PFSK-1 (cell line): ENCODE data around the gene RNPEPL1.

ENCODE experiments used
- FOXP2 ChIP-seq: optimal IDR thresholded peaks from 2 replicates; pipeline ENCODE3; 2011; ENCODE audit warnings: borderline replicate concordance, control low read depth, inconsistent platforms; ENCODE audit not compliant: insufficient read depth; ENCODE audit errors: extremely low read length, extremely low read depth
- POLR2AphosphoS5 ChIP-seq: IDR thresholded peaks from 2 replicates; pipeline ENCODE4 v1.6.1; 2012; ENCODE audit warnings: low read depth, mild to moderate bottlenecking, control low read depth, low read length, moderate library complexity
- SIN3A ChIP-seq: IDR thresholded peaks from 2 replicates; pipeline ENCODE4 v1.6.1; 2012; ENCODE audit warnings: mild to moderate bottlenecking, low read length, moderate library complexity, borderline replicate concordance; ENCODE audit not compliant: insufficient read depth
- TAF1 ChIP-seq: IDR thresholded peaks from 2 replicates; pipeline ENCODE4 v1.6.1; 2012; ENCODE audit warnings: low read length, control low read depth, borderline replicate concordance; ENCODE audit not compliant: insufficient read depth
- TF ChIP-seq, protein P1 (sequence below), 2 experiments: IDR thresholded peaks; 2 replicates each; pipeline versions ENCODE4 v1.6.1 to v1.8.0; 2011 to 2012; ENCODE audit warnings: low read depth in 2 of 2, low read length in 2 of 2, control low read depth in 1 of 2, inconsistent platforms in 1 of 2, mild to moderate bottlenecking in 1 of 2, moderate library complexity in 1 of 2; ENCODE audit not compliant: insufficient read depth in 1 of 2

Gene RNPEPL1

GRCh38 chr2:240600451-240600961, 32.2 kb downstream of the RNPEPL1 start:
- TF ChIP-seq POLR2AphosphoS5 = no peak

DNA sequence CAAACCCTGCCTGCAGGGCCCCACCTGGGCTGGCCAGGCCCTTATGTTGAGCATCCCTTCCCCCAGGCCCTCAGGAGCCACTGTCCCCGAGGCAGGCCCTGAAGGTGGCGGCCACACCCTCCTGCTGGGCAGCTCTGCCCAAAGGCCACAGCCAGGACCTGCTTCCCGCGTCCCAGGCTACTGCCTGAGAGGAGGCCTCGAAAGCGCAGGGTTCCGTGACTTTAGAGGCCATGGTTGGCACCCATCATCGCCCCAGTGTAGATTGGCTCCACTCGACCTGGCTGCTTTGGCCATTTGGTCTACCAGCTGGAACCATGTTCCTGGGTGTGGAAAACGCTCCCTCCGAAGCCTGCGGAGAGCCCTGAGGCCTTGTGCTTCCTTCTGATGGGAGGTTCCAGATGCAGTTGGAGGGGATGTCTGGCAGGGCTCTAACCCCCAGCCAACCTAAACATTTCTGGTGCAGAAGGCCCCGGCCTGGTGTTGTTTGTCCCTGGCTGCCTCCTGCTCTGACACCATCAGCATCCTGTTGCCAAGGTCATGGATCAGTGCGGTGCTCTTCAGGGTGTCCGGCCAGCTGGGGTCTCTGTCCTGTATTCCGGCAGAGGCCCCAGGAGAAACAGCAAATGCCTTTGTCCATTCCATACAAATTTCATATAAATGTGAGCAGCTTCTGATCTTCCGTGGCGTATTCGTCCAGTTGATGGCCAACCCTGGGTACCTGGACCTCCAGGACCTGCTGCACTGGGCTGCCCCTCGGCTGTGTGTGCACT, 33.0 kb downstream of the RNPEPL1 start:
- TF ChIP-seq, protein P1, sequence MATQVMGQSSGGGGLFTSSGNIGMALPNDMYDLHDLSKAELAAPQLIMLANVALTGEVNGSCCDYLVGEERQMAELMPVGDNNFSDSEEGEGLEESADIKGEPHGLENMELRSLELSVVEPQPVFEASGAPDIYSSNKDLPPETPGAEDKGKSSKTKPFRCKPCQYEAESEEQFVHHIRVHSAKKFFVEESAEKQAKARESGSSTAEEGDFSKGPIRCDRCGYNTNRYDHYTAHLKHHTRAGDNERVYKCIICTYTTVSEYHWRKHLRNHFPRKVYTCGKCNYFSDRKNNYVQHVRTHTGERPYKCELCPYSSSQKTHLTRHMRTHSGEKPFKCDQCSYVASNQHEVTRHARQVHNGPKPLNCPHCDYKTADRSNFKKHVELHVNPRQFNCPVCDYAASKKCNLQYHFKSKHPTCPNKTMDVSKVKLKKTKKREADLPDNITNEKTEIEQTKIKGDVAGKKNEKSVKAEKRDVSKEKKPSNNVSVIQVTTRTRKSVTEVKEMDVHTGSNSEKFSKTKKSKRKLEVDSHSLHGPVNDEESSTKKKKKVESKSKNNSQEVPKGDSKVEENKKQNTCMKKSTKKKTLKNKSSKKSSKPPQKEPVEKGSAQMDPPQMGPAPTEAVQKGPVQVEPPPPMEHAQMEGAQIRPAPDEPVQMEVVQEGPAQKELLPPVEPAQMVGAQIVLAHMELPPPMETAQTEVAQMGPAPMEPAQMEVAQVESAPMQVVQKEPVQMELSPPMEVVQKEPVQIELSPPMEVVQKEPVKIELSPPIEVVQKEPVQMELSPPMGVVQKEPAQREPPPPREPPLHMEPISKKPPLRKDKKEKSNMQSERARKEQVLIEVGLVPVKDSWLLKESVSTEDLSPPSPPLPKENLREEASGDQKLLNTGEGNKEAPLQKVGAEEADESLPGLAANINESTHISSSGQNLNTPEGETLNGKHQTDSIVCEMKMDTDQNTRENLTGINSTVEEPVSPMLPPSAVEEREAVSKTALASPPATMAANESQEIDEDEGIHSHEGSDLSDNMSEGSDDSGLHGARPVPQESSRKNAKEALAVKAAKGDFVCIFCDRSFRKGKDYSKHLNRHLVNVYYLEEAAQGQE (IDR thresholded peaks at IDR 0.05; ENCODE audit: insufficient read depth in 1 of 2, low read depth in 2 of 2, low read length in 2 of 2) = no peak
- no peak for TF ChIP-seq FOXP2

GRCh38 chr2:240601831-240602160, 33.5 kb downstream of the RNPEPL1 start:
- TF ChIP-seq FOXP2 (no peak), SIN3A (no peak), TAF1 (no peak), POLR2AphosphoS5 (no peak)
- TF ChIP-seq, protein P1 (IDR thresholded peaks at IDR 0.05; ENCODE audit: insufficient read depth in 1 of 2, low read depth in 2 of 2, low read length in 2 of 2) = no peak

DNA sequence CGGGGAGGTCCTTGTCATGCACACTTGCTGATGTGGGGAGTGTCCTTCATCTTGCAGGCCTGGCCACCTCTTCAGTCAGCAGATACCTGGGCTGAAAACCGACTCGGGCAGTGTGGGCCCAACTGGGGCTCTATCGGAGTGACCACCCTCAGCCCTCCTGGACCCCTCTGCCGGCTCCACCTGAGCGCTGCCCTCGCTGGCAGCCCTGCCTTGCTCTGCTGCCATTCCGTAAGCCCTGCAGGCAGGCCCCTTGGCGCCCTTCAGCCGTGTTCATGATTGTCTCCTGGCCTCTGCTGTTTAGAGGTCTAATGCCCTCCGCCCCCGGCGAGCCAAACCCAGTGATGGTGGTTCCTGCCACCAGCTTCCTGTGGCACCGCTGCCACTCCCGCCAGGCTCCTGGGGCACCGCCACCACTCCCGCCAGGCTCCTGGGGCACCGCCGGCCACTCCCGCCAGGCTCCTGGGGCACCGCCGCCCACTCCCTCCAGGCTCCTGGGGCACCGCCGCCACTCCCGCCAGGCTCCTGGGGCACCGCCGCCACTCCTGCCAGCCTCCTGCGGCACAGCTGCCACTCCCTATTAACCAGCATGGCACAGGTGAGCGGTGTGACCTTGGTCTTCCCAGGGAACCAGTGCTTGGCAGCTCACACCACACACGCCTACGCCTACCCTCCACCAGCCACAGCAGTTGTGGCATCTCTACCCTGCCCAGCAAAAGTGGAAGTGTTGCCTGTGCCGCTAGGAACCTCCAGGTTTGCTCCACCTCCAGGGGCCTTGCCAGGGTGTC, 34.2 kb downstream of the RNPEPL1 start:
- no peak for TF ChIP-seq POLR2AphosphoS5
- no peak for TF ChIP-seq SIN3A
- no peak for TF ChIP-seq TAF1
- no peak for TF ChIP-seq FOXP2
- TF ChIP-seq, protein P1 (IDR thresholded peaks at IDR 0.05; ENCODE audit: insufficient read depth in 1 of 2, low read depth in 2 of 2, low read length in 2 of 2) = no peak

DNA sequence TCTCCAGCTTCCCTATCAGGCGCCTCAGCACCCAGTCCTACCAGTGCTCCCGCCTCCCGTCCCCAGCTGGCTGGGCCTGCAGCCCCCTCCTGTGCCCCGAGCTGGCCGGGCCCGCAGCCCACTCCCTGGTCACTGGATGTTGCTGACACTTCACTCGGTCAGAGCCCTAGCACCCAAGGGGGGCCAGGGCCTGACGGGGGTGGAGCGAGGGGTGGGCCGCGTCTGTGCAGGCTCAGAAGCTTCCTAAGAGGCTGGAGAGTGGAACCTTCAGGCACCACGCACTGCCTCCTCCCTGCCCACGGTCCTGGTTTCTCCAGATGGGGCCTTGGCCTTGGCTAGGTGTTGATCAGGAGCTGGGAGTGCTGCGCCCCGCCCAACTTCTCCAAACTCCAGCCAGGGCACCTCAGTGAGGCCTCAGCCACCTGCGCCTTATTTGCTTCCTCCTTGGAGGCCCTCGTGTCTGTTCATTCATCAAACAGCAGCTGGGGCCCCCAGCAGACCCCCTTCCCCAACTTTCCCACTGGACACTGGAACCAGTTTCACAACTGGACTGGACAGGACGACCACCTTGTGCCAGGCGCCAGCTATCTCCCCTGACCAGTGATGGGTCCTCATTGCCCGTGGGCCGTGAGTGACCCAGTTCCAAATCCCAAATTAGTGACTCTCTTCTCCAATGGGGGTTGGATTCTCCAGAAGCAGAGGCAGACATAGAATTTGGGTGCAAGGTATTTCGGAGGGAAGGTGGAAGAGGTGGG, 35.0 kb downstream of the RNPEPL1 start:
- no peak for TF ChIP-seq POLR2AphosphoS5
- TF ChIP-seq, protein P1 (IDR thresholded peaks at IDR 0.05; ENCODE audit: insufficient read depth in 1 of 2, low read depth in 2 of 2, low read length in 2 of 2) = no peak
- no peak for TF ChIP-seq TAF1
- TF ChIP-seq SIN3A = no peak
- no peak for TF ChIP-seq FOXP2
